T-cell (primary cell): ENCODE measurements around the gene NCS1. TPM values are rescaled to one million over a fixed set of nuclear protein-coding genes. Genes with fewer than 3 reads are reported as not detected.

Experiments used
- ATAC-seq, 4 experiments: fragments of 200-7000 bp in 3 of 4; fragments of 150-1000 bp in 1 of 4; cut with Tn5 transposase; replicated peaks in 1 of 4; 1 replicate in 3 of 4; 2 replicates in 1 of 4; pipeline ENCODE4 v1.10.0; 2021; ENCODE audit warnings: moderate library complexity in 3 of 4, mild to moderate bottlenecking in 2 of 4, moderate number of reproducible peaks in 1 of 4
- CTCF ChIA-PET, 2 donors: fragments of 300-600 bp; sonication (Branson Sonifier 250); formaldehyde crosslinking; loops; one replicate each; lab custom pipeline; 2022; ENCODE audit warnings: antibody characterized with exemption in 2 of 2; lab: Charles Lee
- POLR2A ChIA-PET, 2 donors: fragments of 300-600 bp; sonication (Branson Sonifier 250); formaldehyde crosslinking; loops; one replicate each; lab custom pipeline; 2022; ENCODE audit warnings: antibody characterized with exemption in 2 of 2; lab: Charles Lee
- DNase-seq, 35 experiments: peaks; one replicate each; pipeline versions ENCODE4 v3.0.0 to v3.0.0-alpha.2; 2013 to 2023
- H3K27ac ChIP-seq: one replicate; pipeline ENCODE4 v1.5.1; 2013; ENCODE audit warnings: low read length
- H3K27me3 ChIP-seq, 2 experiments: replicated peaks in 1 of 2; 1 replicate in 1 of 2; 2 replicates in 1 of 2; pipeline versions ENCODE4 v1.6.1 to v1.7.0; 2013; ENCODE audit warnings: low read length in 1 of 2, mixed read lengths in 1 of 2; ENCODE audit not compliant: control insufficient read depth in 2 of 2, insufficient read depth in 2 of 2; ENCODE audit errors: extremely low read depth in 1 of 2
- H3K36me3 ChIP-seq, 2 donors: 1 replicate in 1 of 2; 2 replicates in 1 of 2; pipeline versions ENCODE4 v1.6.1 to v1.7.0; 2013; ENCODE audit warnings: low read length in 1 of 2; ENCODE audit not compliant: control insufficient read depth in 2 of 2, insufficient read depth in 1 of 2; ENCODE audit errors: extremely low read depth in 1 of 2
- H3K4me1 ChIP-seq, 2 experiments: 1 replicate in 1 of 2; 2 replicates in 1 of 2; pipeline versions ENCODE4 v1.6.1 to v1.7.0; 2013; ENCODE audit warnings: low read length in 2 of 2, mixed read lengths in 1 of 2; ENCODE audit not compliant: insufficient read depth in 2 of 2, control insufficient read depth in 1 of 2; ENCODE audit errors: extremely low read depth in 1 of 2
- H3K4me3 ChIP-seq, 2 donors: 1 replicate in 1 of 2; 2 replicates in 1 of 2; pipeline versions ENCODE4 v1.5.1 to v1.7.0; 2013; ENCODE audit warnings: mild to moderate bottlenecking in 2 of 2, low read length in 1 of 2, moderate library complexity in 1 of 2; ENCODE audit not compliant: control insufficient read depth in 1 of 2; ENCODE audit errors: extremely low read depth in 1 of 2
- H3K9me3 ChIP-seq: 2 replicates; pipeline ENCODE4 v1.7.0; 2013
- H3K27ac Mint-ChIP-seq, 2 donors: one replicate each; pipeline ENCODE4 v1.8.0; 2020 to 2021; ENCODE audit warnings: mild to moderate bottlenecking in 2 of 2, mixed read lengths in 2 of 2
- H3K27me3 Mint-ChIP-seq, 2 donors: one replicate each; pipeline ENCODE4 v1.8.0; 2021 to 2022; ENCODE audit warnings: mixed read lengths in 2 of 2
- H3K36me3 Mint-ChIP-seq: one replicate; pipeline ENCODE4 v1.8.0; 2021; ENCODE audit warnings: mixed read lengths
- H3K4me1 Mint-ChIP-seq, 3 donors: one replicate each; pipeline ENCODE4 v1.8.0; 2020 to 2022; ENCODE audit warnings: mixed read lengths in 3 of 3, mild to moderate bottlenecking in 1 of 3
- H3K4me3 Mint-ChIP-seq, 3 donors: one replicate each; pipeline ENCODE4 v1.8.0; 2020 to 2022; ENCODE audit warnings: mild to moderate bottlenecking in 3 of 3, mixed read lengths in 3 of 3, moderate library complexity in 3 of 3
- H3K9me3 Mint-ChIP-seq, 3 donors: one replicate each; pipeline ENCODE4 v1.8.0; 2020 to 2022; ENCODE audit warnings: mixed read lengths in 3 of 3
- WGBS: methylation state at CpG from one replicate; pipeline ENCODE4 v1.1.5; 2013; ENCODE audit warnings: missing lambda C conversion rate; ENCODE audit not compliant: insufficient coverage; 5-methylcytosine and 5-hydroxymethylcytosine counted together
- total RNA-seq, 35 experiments: library from RNA in 6 of 35; stranded (reverse) in 6 of 35; fragments of 120-200 nt in 1 of 35; gene quantifications; one replicate each; pipeline versions ENCODE4 v1.2.1 to v1.2.4 and lab custom pipeline; 2013 to 2026

Gene NCS1
- total RNA-seq, 5 donors from 2014 or later (not counting 1 experiment from before 2014, with no cell fraction given), result 0.20 to 0.82 (median 0.46) TPM; not detected in 1

DNA sequence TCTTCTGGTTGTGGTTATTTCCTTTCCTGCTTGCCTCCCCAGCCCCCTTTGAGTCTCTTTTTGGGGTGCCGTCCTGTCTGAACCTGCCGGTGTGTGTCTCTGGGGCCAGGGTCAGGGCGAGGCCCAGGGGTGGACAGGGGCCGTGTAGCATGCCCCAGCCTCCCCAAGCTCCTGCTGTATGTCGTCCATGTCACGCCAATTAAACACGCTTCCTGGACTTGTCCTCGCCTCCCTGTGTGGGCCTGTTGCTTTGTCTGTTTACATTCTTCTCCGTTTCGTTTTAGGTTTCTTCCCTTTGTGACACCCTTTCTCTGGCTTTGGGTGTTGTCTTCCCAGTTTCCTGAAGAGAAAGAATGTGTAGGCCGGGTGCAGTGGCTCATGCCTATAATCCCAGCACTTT is 64.9 kb downstream of the NCS1 start:
- no peak overlapping the region for H3K27ac ChIP-seq
- CTCF ChIA-PET, result interaction anchor here (0.6 to 2.0 kb wide), 7 partner anchors 14 to 942 kb away, joined by 3 to 17 read pairs (median 5); no protein-coding TSS in a partner anchor
- Mint-ChIP-seq H3K36me3 (no peaks in the 10 kb centered on the region), H3K27ac (no peak overlapping the region), H3K4me3 (no peak overlapping the region), H3K4me1 (peaks cover 11 to 25% (median 20%) of the 10 kb centered on the region in 3 donors), H3K27me3 (no peaks in the 10 kb centered on the region), H3K9me3 (no peaks in the 10 kb centered on the region)
- POLR2A ChIA-PET, result no interaction called here
- peaks cover 0 to 29% of the 10 kb centered on the region in 2 experiments for H3K4me1 ChIP-seq
- no peaks in the 10 kb centered on the region for H3K9me3 ChIP-seq
- peaks cover 0 to 3% of the 10 kb centered on the region in 2 donors for H3K36me3 ChIP-seq
- peaks cover 0 to 14% of the 10 kb centered on the region in 2 experiments for H3K27me3 ChIP-seq
- ATAC-seq (no peak), DNase-seq (no peak)
- 85% methylated on average over 6 of the region's 11 CpGs for WGBS
- H3K4me3 ChIP-seq, result no peak overlapping the region

DNA sequence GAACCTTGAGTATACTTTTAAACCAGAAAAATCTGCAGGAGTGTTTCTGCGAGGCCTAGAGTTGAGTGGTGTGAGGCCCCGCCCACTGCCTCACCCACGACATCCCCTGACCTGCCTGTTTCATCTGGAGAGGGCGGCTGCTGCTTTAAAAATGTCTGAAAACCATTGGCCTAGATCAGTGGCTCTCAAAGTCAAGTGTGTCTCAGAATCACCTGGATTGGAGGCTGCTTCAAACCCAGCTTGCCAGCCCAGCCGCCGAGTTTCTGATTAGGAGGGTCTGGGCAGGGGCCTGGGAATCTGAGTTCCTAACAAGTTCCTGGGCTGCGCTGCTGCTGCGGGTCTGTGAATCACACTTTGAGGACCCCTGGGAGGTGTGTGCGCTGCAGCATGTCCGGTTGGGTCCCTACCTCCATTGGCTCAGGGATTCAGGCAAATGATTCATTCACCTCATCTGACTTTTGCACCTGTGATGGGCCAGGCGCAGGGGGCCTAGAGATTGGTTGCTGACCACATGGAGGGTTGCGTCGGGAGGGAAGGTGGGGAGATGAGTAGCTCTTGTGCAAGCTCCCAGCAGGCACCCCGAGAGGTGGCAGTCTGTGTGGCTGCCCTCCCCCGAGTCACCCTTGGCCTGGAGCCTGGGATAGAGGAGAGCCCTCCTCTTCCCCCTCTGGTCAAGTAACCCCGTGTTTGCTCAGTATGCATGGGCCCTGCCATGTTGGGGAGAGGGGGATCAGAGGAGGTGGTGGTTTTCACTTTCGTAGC is 65.7 kb downstream of the NCS1 start:
- 79% methylated on average over 10 of the region's 17 CpGs for WGBS
- Histone ChIP-seq H3K36me3 (peaks cover 0 to 3% of the 10 kb centered on the region in 2 donors), H3K4me3 (no peak overlapping the region), H3K27ac (no peak overlapping the region), H3K9me3 (no peaks in the 10 kb centered on the region), H3K4me1 (peaks cover 1 to 34% of the 10 kb centered on the region in 2 experiments), H3K27me3 (peaks cover 0 to 16% of the 10 kb centered on the region in 2 experiments)
- H3K4me3 Mint-ChIP-seq, result no peak overlapping the region
- no peaks in the 10 kb centered on the region for H3K27me3 Mint-ChIP-seq
- peak overlapping the region in 1 of 2 donors; percentile 71 for H3K27ac Mint-ChIP-seq
- DNase-seq, result no peak
- POLR2A ChIA-PET, result no interaction called here
- H3K36me3 Mint-ChIP-seq, result no peaks in the 10 kb centered on the region
- ATAC-seq, result no peak
- H3K4me1 Mint-ChIP-seq, result peaks cover 16 to 29% (median 24%) of the 10 kb centered on the region in 3 donors
- H3K9me3 Mint-ChIP-seq, result no peaks in the 10 kb centered on the region
- CTCF ChIA-PET, result interaction anchor here in 1 of 2 donors (0.6 to 0.7 kb wide), 2 partner anchors 17 to 65 kb away, joined by 3 to 5 read pairs; no protein-coding TSS in a partner anchor

DNA sequence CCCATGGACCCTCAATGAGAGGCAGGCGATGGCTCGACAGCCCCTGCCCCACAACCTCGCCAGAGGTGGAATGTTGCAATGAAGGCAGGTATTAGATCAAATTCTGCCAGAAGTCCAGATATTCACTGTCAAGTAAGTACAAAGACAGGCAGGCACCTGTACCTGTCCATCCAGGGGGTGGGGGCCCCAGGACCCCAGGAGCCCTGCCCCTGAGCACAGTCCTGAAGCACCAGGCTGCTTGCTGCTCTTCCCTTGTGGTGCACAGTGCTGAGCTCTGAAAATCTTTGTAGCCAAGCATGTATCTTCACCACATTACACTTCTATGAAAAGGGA is 67.1 kb downstream of the NCS1 start:
- peak in 1 of 4 experiments; percentile 9 for ATAC-seq
- Mint-ChIP-seq H3K4me3 (no peak overlapping the region), H3K36me3 (no peaks in the 10 kb centered on the region), H3K4me1 (peaks cover 21 to 35% (median 29%) of the 10 kb centered on the region in 3 donors), H3K27ac (peak overlapping the region; percentile 61 to 81), H3K9me3 (no peaks in the 10 kb centered on the region), H3K27me3 (no peaks in the 10 kb centered on the region)
- H3K27ac ChIP-seq, result no peak overlapping the region
- DNase-seq, result no peak
- peaks cover 3 to 43% of the 10 kb centered on the region in 2 experiments for H3K4me1 ChIP-seq
- H3K4me3 ChIP-seq, result no peak overlapping the region
- H3K27me3 ChIP-seq, result peaks cover 0 to 21% of the 10 kb centered on the region in 2 experiments
- peaks cover 0 to 3% of the 10 kb centered on the region in 2 donors for H3K36me3 ChIP-seq
- POLR2A ChIA-PET, result interaction anchor here in 1 of 2 donors (0.6 kb wide), 1 partner anchor 34 kb away, joined by 3 read pairs; no protein-coding TSS in a partner anchor
- no peaks in the 10 kb centered on the region for H3K9me3 ChIP-seq
- WGBS, result 80% methylated on average over 1 of the region's 3 CpGs
- CTCF ChIA-PET, result interaction anchor here in 1 of 2 donors (0.5 to 1.0 kb wide), 2 partner anchors 123 to 127 kb away, joined by 3 to 4 read pairs; no protein-coding TSS in a partner anchor

DNA sequence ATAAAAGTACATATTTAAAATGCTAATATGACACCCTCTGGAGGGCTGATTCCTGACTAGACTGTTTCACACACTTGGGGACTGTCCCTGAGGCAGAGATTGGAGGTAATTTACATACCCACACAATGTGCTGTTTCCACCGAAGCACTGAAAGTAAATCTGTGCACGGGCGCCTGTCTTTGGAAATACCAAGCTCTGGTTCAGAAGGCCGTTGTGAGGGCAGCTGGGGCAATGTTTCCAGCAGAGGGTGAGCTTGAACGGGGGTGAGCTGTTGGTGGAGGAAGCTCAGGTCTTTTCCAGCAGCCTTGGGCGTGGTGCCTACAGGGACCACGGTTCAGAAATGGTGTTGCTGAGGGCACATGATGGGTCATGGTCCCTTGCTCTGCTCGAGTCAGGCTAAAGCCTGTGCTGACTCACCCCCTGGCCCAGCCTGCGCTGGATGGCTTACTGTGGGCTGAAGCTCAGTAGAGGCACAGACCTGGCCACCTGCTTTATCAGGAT is 67.6 kb downstream of the NCS1 start:
- H3K4me3 Mint-ChIP-seq, result no peak overlapping the region
- peak in 3 of 4 experiments; percentile 8 to 33 (median 16) for ATAC-seq
- Histone ChIP-seq H3K4me1 (peaks cover 3 to 43% of the 10 kb centered on the region in 2 experiments), H3K9me3 (no peaks in the 10 kb centered on the region), H3K36me3 (peaks cover 0 to under 1% of the 10 kb centered on the region in 2 donors), H3K27ac (no peak overlapping the region), H3K27me3 (peaks cover 0 to 17% of the 10 kb centered on the region in 2 experiments), H3K4me3 (no peak overlapping the region)
- CTCF ChIA-PET, result interaction anchor here in 1 of 2 donors (0.9 to 1.6 kb wide), 3 partner anchors 112 to 136 kb away, joined by 3 to 4 read pairs (median 4); no protein-coding TSS in a partner anchor
- no peaks in the 10 kb centered on the region for H3K36me3 Mint-ChIP-seq
- WGBS, result 16% methylated on average over 8 of the region's 9 CpGs
- H3K27ac Mint-ChIP-seq, result peak overlapping the region; percentile 61 to 81
- no peaks in the 10 kb centered on the region for H3K9me3 Mint-ChIP-seq
- POLR2A ChIA-PET, result interaction anchor here in 1 of 2 donors (0.6 kb wide), 1 partner anchor 34 kb away, joined by 3 read pairs; no protein-coding TSS in a partner anchor
- H3K4me1 Mint-ChIP-seq, result peaks cover 21 to 35% (median 29%) of the 10 kb centered on the region in 3 donors
- peak in 1 of 35 experiments; percentile 16 for DNase-seq
- no peaks in the 10 kb centered on the region for H3K27me3 Mint-ChIP-seq

DNA sequence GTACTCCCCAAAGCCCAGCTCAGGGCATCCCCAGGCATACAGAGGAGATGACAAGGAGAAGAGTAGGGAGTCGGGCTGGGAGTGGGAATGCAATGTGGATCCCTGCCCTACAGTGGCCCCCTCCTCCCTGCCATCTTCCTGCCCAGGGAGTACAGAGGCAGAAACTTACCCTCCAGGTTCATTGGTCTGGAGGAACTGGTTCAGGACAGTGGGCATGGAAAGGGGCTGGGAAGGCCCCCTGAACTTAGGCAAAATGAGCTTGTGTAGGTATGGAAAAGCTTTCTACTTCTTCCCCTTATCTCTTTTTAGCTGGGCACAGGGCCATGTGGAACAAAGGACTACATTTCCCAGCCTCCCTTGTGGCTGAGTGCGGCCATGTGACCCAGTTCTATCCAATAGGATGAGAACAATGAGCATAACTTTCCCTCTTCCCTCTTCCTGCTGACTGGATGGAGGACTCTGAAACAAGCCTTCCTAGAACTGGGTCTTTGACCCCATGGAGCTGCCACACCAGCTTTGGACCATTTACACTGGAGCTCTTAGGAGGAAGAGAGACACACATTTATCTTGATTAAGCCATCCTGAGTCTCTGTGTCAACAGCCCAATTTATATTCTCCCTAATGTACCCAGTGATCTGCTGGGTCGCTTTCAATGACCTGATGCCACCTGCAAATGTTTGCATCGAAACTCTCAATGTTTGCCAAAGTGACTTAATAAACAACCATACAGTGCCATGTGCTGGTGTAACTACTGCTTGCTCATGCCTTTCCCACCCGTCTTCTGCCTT is 68.4 kb downstream of the NCS1 start:
- Mint-ChIP-seq H3K9me3 (no peaks in the 10 kb centered on the region), H3K36me3 (no peaks in the 10 kb centered on the region), H3K27ac (peak overlapping the region in 1 of 2 donors; percentile 81), H3K4me1 (peaks cover 21 to 35% (median 29%) of the 10 kb centered on the region in 3 donors), H3K4me3 (no peak overlapping the region), H3K27me3 (no peaks in the 10 kb centered on the region)
- H3K4me1 ChIP-seq, result peaks cover 3 to 43% of the 10 kb centered on the region in 2 experiments
- CTCF ChIA-PET, result interaction anchor here in 1 of 2 donors (0.6 to 1.6 kb wide), 6 partner anchors 9 to 137 kb away, joined by 3 to 4 read pairs (median 4); no protein-coding TSS in a partner anchor
- no peak overlapping the region for H3K4me3 ChIP-seq
- H3K27ac ChIP-seq, result no peak overlapping the region
- H3K9me3 ChIP-seq, result no peaks in the 10 kb centered on the region
- POLR2A ChIA-PET, result interaction anchor here in 1 of 2 donors (0.7 kb wide), 1 partner anchor 184 kb away, joined by 3 read pairs; no protein-coding TSS in a partner anchor
- H3K36me3 ChIP-seq, result no peaks in the 10 kb centered on the region
- WGBS, result 76% methylated on average over 3 of the region's 5 CpGs
- DNase-seq, result peak in 17 of 35 experiments; percentile 5 to 68 (median 22)
- peaks cover 0 to 11% of the 10 kb centered on the region in 2 experiments for H3K27me3 ChIP-seq
- ATAC-seq, result peak in 3 of 4 experiments; percentile 44 to 72 (median 51)
